CD4-positive, alpha-beta T cell treated with Interleukin-4 for 1 hour (primary cell): ENCODE results near the gene PNN.
A peak's percentile ranks its signal among the peaks of the same experiment; 100 is the strongest.

Source experiments
- DNase-seq, 2 donors: peaks; one replicate each; pipeline ENCODE4 v3.0.0-alpha.2; 2020 to 2022

PNN gene

DNA sequence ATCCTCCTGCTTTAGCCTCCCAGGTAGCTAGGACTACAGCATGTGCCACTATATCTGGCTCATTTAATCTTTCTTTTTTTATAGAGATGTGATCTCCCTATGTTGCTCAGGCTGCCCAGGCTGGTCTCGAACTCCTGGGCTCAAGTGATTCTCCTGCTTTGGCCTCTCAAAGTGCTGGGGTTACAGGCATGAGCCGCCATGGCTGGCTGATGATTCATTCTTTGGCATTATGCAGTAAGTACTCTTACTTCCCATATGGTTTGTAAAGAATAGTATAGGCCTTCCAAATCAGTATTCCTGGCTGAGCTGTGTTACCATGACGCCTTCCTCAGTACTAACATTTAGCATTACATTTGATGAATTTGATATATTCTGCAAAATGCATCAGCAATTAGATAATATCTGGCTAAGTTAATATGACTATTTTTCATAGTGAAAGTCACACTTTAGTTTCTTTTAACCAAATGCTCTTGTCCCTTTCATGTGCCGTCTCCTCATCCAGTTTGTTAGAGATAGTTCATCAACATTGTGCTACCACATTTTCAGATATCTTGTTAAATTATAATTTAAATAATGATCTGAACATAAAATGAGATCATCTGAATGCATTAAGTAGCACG is 55.5 kb downstream of the PNN start:
- DNase-seq: no peak

DNA sequence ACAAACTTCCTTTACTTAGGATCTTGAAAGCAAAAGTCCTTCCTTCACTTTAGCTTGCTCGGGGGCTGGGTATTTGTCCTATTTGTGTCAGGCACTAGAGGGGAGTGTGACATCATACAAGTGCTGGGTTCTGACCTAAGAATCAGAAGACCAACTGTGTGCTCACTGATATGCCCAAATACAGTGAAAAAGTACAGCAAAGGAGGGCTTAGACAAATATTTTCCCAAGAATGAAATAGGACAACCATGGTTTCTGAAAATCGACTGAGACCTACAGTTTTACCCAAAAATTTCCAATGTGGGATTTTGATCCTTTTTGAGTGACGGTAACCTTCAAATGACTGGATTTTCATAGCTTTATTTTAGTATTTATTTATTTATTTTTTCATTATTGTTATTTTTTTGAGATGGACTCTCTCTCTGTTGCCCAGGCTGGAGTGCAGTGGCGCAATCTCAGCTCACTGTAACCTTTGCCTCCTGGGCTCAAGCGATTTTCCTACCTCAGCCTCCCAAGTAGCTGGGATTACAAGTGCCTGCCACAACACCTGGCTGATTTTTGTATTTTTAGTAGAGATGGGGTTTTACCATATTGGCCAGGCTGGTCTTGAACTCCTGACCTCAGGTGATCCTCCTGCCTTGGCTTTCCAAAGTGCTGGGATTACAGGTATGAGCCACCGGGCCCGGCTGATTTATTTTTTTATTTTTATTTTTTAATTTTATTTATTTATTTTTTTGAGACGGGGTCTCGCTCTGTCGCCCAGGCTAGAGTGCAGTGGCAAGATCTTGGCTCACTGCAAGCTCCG is 56.9 kb downstream of the PNN start:
- DNase-seq: peak; percentile 48 to 67
